Epithelial cell of esophagus (primary cell): ENCODE results near the gene SSTR5.

Source experiments
- DNase-seq: peaks from one replicate; pipeline ENCODE4 v3.0.0; 2010; ENCODE audit warnings: low read depth
- H3K4me3 ChIP-seq: 2 replicates; pipeline ENCODE4 v1.5.1; 2011; ENCODE audit warnings: mild to moderate bottlenecking, low read length, control low read depth
- CTCF ChIP-seq: IDR thresholded peaks from 2 replicates; pipeline ENCODE4 v1.5.1; 2011; ENCODE audit warnings: low read depth, mild to moderate bottlenecking, low read length, control low read depth, inconsistent platforms; ENCODE audit not compliant: insufficient read depth; ENCODE audit errors: missing control alignments

Gene SSTR5

GRCh38 chr16:1119766-1120576, 47.4 kb downstream of the SSTR5 start:
- TF ChIP-seq CTCF = no peak
- no peak for DNase-seq
- H3K4me3 ChIP-seq = no peak overlapping the region

GRCh38 chr16:1120577-1120941, 48.0 kb downstream of the SSTR5 start:
- no peak overlapping the region for H3K4me3 ChIP-seq
- TF ChIP-seq CTCF = no peak
- no peak for DNase-seq

GRCh38 chr16:1121009-1121408, 48.5 kb downstream of the SSTR5 start:
- no peak overlapping the region for H3K4me3 ChIP-seq
- no peak for TF ChIP-seq CTCF
- no peak for DNase-seq

- no peak for TF ChIP-seq CTCF
- no peak overlapping the region for H3K4me3 ChIP-seq
- DNase-seq = no peak
Measured at GRCh38 chr16:1121601-1122397, 49.3 kb downstream of the SSTR5 start.

GRCh38 chr16:1122398-1122765, 49.8 kb downstream of the SSTR5 start:
- H3K4me3 ChIP-seq = no peak overlapping the region
- no peak for DNase-seq
- TF ChIP-seq CTCF = no peak

- no peak overlapping the region for H3K4me3 ChIP-seq
- no peak for TF ChIP-seq CTCF
- DNase-seq = no peak
Measured at GRCh38 chr16:1123525-1124230, 51.1 kb downstream of the SSTR5 start.
